ENCODE measurements around the gene HSD11B1L. TPM values are rescaled to one million over a fixed set of nuclear protein-coding genes. Genes with fewer than 3 reads are reported as not detected.

HSD11B1L gene
- total RNA-seq, 4 donors from 2014 or later: 7.5 to 23.7 (median 11.6) TPM

GRCh38 chr19:5717215-5717935, 36.5 kb downstream of the HSD11B1L start:
- Histone ChIP-seq H3K27me3 (no peaks in the 10 kb centered on the region), H3K36me3 (peaks cover 0 to 24% (median 0%) of the 10 kb centered on the region in 3 donors), H3K27ac (no peak overlapping the region), H3K9me3 (no peaks in the 10 kb centered on the region), H3K4me1 (peaks cover 0 to 38% (median 18%) of the 10 kb centered on the region in 4 donors), H3K4me3 (no peak overlapping the region)
- DNase-seq (ENCODE audit: low spot score in 2 of 2): no peak
- no peak for TF ChIP-seq EP300 (IDR thresholded peaks at IDR 0.05)
- no peak for TF ChIP-seq POLR2A (IDR thresholded peaks at IDR 0.05)
- TF ChIP-seq, protein P1, sequence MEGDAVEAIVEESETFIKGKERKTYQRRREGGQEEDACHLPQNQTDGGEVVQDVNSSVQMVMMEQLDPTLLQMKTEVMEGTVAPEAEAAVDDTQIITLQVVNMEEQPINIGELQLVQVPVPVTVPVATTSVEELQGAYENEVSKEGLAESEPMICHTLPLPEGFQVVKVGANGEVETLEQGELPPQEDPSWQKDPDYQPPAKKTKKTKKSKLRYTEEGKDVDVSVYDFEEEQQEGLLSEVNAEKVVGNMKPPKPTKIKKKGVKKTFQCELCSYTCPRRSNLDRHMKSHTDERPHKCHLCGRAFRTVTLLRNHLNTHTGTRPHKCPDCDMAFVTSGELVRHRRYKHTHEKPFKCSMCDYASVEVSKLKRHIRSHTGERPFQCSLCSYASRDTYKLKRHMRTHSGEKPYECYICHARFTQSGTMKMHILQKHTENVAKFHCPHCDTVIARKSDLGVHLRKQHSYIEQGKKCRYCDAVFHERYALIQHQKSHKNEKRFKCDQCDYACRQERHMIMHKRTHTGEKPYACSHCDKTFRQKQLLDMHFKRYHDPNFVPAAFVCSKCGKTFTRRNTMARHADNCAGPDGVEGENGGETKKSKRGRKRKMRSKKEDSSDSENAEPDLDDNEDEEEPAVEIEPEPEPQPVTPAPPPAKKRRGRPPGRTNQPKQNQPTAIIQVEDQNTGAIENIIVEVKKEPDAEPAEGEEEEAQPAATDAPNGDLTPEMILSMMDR (IDR thresholded peaks at IDR 0.05): no peak
- WGBS, 2 donors: 84 to 85% methylated on average over 8 of the region's 8 CpGs

- Histone ChIP-seq H3K27ac (peak overlapping the region in 1 of 4 donors; percentile 95), H3K9me3 (no peaks in the 10 kb centered on the region), H3K36me3 (peaks cover 0 to 17% (median 0%) of the 10 kb centered on the region in 3 donors), H3K4me3 (peak overlapping the region in 1 of 4 donors; percentile 95), H3K4me1 (peaks cover 0 to 38% (median 18%) of the 10 kb centered on the region in 4 donors), H3K27me3 (no peaks in the 10 kb centered on the region)
- TF ChIP-seq POLR2A (IDR thresholded peaks at IDR 0.05): no peak
- TF ChIP-seq EP300 (IDR thresholded peaks at IDR 0.05): no peak
- TF ChIP-seq, protein P1 (IDR thresholded peaks at IDR 0.05): no peak
- WGBS, 2 donors: 73 to 74% methylated on average over 14 of the region's 14 CpGs
- DNase-seq (ENCODE audit: low spot score in 2 of 2): no peak
These were observed 37.3 kb downstream of the HSD11B1L start for GRCh38 chr19:5718037-5718578.

- Histone ChIP-seq H3K36me3 (peaks cover 0 to 11% (median 0%) of the 10 kb centered on the region in 3 donors), H3K9me3 (no peaks in the 10 kb centered on the region), H3K27ac (peak overlapping the region in 3 of 4 donors; percentile 86 to 97 (median 95)), H3K4me3 (peak overlapping the region; percentile 80 to 95 (median 91)), H3K4me1 (peaks cover 0 to 38% (median 18%) of the 10 kb centered on the region in 4 donors), H3K27me3 (no peaks in the 10 kb centered on the region)
- no peak for DNase-seq (ENCODE audit: low spot score in 2 of 2)
- 26 to 32% methylated on average over 11 of the region's 11 CpGs for WGBS, 2 donors
- TF ChIP-seq EP300 (IDR thresholded peaks at IDR 0.05) (no peak), POLR2A (IDR thresholded peaks at IDR 0.05) (no peak)
- TF ChIP-seq, protein P1 (IDR thresholded peaks at IDR 0.05): no peak
These were observed 37.9 kb downstream of the HSD11B1L start for GRCh38 chr19:5718579-5719273.

DNA sequence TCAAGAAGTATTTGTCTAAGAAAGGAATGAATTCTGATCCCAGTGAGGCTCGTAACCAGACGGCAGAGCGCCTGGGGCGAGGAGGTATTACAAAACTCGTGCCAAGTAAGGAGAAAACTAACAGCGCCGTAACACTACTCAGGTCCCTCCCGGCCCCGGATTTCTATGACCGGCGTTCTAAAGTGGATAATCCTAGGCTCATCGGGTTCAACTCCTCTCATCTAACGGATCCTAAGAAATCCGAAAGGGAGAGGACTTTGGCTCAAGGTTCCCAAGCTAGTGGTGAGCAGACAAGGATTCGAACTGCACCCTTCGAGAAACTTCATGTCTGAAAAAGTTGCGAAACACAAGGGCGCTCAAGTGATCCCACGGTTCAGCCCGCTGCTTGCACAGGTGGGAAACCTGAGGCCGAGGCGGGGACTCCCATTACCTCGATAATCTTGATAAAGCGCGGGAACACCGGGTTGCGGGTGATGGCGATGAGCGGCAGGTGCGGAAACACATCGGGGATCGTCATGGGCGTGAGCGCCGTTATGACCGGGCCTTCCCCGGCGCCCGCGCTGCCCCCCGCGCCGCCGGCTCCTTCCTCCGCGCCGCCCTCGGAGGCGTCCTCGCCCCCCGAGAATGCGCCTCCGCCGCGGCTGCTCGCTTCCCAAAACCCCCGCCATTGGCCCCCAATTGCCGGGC, 38.6 kb downstream of the HSD11B1L start:
- Histone ChIP-seq H3K27me3 (no peaks in the 10 kb centered on the region), H3K9me3 (no peaks in the 10 kb centered on the region), H3K36me3 (peaks cover 0 to 5% (median 0%) of the 10 kb centered on the region in 3 donors), H3K27ac (peak overlapping the region; percentile 86 to 97 (median 94)), H3K4me1 (peaks cover 0 to 38% (median 18%) of the 10 kb centered on the region in 4 donors), H3K4me3 (peak overlapping the region; percentile 80 to 95 (median 91))
- 0 to 1% methylated on average over 34 of the region's 58 CpGs for WGBS, 2 donors
- no peak for DNase-seq (ENCODE audit: low spot score in 2 of 2)
- no peak for TF ChIP-seq EP300 (IDR thresholded peaks at IDR 0.05)
- TF ChIP-seq, protein P1 (IDR thresholded peaks at IDR 0.05): no peak
- no peak for TF ChIP-seq POLR2A (IDR thresholded peaks at IDR 0.05)

Measured in tibial nerve (tissue), 4 donors.